ENCODE data around the gene MPHOSPH9.

Gene MPHOSPH9

DNA sequence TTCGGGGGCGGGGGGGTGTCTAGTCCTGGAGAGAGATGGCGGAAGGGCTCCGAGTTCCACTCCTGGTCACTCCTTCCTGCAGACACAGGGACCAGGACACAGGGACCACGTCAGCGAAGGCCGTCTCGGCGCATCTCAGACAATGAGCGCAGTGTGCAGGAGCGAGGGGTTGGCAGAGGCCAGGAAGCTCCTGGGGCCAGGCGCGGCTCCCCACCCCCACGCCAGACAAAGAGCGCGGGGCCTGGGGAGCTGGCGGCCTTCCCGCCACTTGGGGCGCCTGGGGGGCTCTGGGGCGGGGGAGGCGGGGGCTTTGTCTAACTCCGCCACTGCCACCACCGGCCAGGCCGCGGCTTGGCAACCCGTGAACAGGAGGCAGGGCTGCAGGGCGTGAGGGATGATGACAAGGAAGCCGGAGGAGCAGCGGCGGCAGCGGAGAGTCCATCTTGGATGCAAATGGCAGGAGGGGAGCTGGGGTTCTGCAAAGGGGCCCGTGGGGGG, 36.5 kb upstream of the MPHOSPH9 start:
- H2AFZ ChIP-seq (ENCODE audit: low read depth) = no peak overlapping the region
- H3K4me2 ChIP-seq = no peak overlapping the region
- H3K27me3 ChIP-seq (ENCODE audit: insufficient read depth, low read depth) = no peaks in the 10 kb centered on the region
- H3K27ac ChIP-seq = no peak overlapping the region
- no peaks in the 10 kb centered on the region for H4K20me1 ChIP-seq (ENCODE audit: insufficient read depth)
- H3K4me3 ChIP-seq (IDR thresholded peaks at IDR 0.05; ENCODE audit: insufficient read depth, low read depth, low read length) = no peak overlapping the region
- H3K36me3 ChIP-seq (ENCODE audit: insufficient read depth) = no peaks in the 10 kb centered on the region
- TF ChIP-seq, protein P1, sequence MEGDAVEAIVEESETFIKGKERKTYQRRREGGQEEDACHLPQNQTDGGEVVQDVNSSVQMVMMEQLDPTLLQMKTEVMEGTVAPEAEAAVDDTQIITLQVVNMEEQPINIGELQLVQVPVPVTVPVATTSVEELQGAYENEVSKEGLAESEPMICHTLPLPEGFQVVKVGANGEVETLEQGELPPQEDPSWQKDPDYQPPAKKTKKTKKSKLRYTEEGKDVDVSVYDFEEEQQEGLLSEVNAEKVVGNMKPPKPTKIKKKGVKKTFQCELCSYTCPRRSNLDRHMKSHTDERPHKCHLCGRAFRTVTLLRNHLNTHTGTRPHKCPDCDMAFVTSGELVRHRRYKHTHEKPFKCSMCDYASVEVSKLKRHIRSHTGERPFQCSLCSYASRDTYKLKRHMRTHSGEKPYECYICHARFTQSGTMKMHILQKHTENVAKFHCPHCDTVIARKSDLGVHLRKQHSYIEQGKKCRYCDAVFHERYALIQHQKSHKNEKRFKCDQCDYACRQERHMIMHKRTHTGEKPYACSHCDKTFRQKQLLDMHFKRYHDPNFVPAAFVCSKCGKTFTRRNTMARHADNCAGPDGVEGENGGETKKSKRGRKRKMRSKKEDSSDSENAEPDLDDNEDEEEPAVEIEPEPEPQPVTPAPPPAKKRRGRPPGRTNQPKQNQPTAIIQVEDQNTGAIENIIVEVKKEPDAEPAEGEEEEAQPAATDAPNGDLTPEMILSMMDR (conservative IDR thresholded peaks at IDR 0.05; ENCODE audit: low read depth, low read length) = no peak
- no peak overlapping the region for H3K9ac ChIP-seq
- H3K4me1 ChIP-seq (ENCODE audit: low read depth, poor library complexity, severe bottlenecking) = no peaks in the 10 kb centered on the region
- H3K79me2 ChIP-seq (ENCODE audit: insufficient read depth, low read depth) = no peaks in the 10 kb centered on the region

DNA sequence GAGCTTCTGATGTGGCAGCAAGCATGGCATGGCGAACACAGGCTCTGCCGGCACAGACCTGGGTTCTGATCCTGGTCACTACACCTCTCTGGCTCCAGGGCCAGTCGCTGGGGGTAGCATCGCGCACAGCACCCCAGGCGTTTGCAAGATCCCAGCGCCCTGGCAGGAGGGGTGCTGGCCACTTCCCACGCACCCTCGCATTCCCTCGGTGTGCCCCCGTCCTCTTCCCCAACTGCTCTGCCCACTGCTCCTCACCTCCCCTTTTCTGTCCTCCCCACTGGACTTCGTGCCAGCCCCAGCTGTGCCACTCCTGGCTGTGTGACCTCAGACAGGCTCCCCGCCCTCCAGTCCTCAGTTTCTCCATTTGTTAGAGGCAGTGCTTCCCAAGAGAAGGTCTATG, 35.9 kb upstream of the MPHOSPH9 start:
- Histone ChIP-seq H3K27ac (no peak overlapping the region), H3K36me3 (ENCODE audit: insufficient read depth) (no peaks in the 10 kb centered on the region), H3K9ac (no peak overlapping the region), H3K4me2 (no peak overlapping the region), H3K79me2 (ENCODE audit: insufficient read depth, low read depth) (no peaks in the 10 kb centered on the region), H3K27me3 (ENCODE audit: insufficient read depth, low read depth) (no peaks in the 10 kb centered on the region), H3K4me3 (IDR thresholded peaks at IDR 0.05; ENCODE audit: insufficient read depth, low read depth, low read length) (no peak overlapping the region), H3K4me1 (ENCODE audit: low read depth, poor library complexity, severe bottlenecking) (no peaks in the 10 kb centered on the region), H4K20me1 (ENCODE audit: insufficient read depth) (no peaks in the 10 kb centered on the region), H2AFZ (ENCODE audit: low read depth) (no peak overlapping the region)
- TF ChIP-seq, protein P1 (conservative IDR thresholded peaks at IDR 0.05; ENCODE audit: low read depth, low read length) = no peak

DNA sequence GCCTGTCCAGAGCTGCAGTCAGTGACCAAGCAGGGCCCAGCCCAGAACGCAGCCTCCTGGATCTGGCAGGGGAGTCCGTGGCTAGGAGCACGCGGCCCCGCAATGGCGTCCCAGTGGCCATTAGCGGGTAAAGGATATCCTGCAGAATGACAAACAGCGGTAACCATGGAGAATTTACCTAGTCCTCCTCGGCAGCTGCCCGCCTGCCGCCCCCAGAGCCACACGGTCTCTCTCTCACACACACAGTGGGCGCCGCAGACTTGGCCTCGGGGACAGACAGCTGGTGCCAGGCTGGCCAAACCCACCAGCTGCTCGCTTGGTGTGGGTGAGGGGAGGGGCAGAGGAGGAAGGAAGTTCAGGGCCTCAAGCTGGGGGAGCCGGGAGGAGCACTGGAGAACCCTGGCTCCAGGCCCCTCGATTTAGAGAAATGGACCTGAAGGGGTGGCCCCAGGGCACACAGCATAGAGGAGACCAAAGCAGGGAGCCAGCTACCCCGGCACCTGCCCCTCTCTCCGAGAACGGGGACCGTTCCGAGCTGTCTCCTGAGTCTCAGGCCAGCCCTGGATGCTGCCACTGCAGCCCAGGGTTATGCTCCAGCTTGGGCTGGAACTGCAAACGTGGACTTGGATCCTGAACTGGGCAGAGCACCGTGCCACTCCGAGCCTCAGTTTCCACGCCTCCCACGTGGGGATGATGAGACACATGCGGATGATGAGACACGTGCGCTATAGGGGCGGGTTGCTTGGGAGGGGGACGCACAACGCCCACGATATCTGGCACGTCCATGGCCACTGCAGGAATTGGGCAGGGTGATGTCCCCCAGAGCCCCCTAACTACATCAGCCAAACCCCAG, 35.3 kb upstream of the MPHOSPH9 start:
- no peaks in the 10 kb centered on the region for H3K36me3 ChIP-seq (ENCODE audit: insufficient read depth)
- H3K4me2 ChIP-seq = no peak overlapping the region
- no peaks in the 10 kb centered on the region for H3K4me1 ChIP-seq (ENCODE audit: low read depth, poor library complexity, severe bottlenecking)
- H3K9ac ChIP-seq = no peak overlapping the region
- H3K27ac ChIP-seq = no peak overlapping the region
- TF ChIP-seq, protein P1 (conservative IDR thresholded peaks at IDR 0.05; ENCODE audit: low read depth, low read length) = no peak
- no peak overlapping the region for H2AFZ ChIP-seq (ENCODE audit: low read depth)
- no peaks in the 10 kb centered on the region for H3K27me3 ChIP-seq (ENCODE audit: insufficient read depth, low read depth)
- no peaks in the 10 kb centered on the region for H4K20me1 ChIP-seq (ENCODE audit: insufficient read depth)
- no peaks in the 10 kb centered on the region for H3K79me2 ChIP-seq (ENCODE audit: insufficient read depth, low read depth)
- H3K4me3 ChIP-seq (IDR thresholded peaks at IDR 0.05; ENCODE audit: insufficient read depth, low read depth, low read length) = no peak overlapping the region

DNA sequence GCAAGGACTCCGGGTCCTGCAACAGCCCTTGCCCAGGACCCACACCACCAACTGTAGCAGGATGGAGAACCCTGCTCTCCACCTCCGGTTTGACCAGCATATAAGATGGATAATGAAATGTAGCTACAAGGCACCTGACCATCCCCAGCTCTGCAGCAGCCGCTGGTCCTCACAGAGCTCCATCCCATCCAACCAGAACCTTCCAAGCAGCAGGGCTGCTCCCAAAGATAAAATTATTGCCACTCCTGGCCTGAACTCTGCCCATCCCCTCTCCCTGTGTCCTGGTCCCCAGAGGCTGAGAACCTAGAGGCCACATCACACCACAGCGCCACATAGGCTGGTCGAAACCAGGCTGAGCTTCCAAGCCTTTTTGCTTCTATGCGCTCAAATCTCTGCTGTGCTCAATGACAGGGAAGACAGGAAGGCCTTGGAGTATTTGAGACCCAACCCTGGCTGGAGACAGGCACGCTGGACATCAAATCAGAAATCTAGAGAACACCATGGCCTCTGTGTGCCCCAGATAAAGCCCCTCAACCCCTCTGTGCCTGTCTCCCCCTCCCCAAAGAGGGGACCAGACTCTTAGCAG, 34.5 kb upstream of the MPHOSPH9 start:
- Histone ChIP-seq H3K27ac (no peak overlapping the region), H3K36me3 (ENCODE audit: insufficient read depth) (no peaks in the 10 kb centered on the region)

More for the DNA sequence above, 34.5 kb upstream of the MPHOSPH9 start:
- Histone ChIP-seq H3K27me3 (ENCODE audit: insufficient read depth, low read depth) (no peaks in the 10 kb centered on the region), H4K20me1 (ENCODE audit: insufficient read depth) (no peaks in the 10 kb centered on the region), H3K79me2 (ENCODE audit: insufficient read depth, low read depth) (no peaks in the 10 kb centered on the region), H3K4me3 (IDR thresholded peaks at IDR 0.05; ENCODE audit: insufficient read depth, low read depth, low read length) (no peak overlapping the region), H3K9ac (no peak overlapping the region), H3K4me1 (ENCODE audit: low read depth, poor library complexity, severe bottlenecking) (no peaks in the 10 kb centered on the region), H3K4me2 (no peak overlapping the region), H2AFZ (ENCODE audit: low read depth) (no peak overlapping the region)
- TF ChIP-seq, protein P1 (conservative IDR thresholded peaks at IDR 0.05; ENCODE audit: low read depth, low read length) = no peak

All from KMS-11 (cell line).